K562 (cell line): ENCODE data around the gene CCDC88A.
A peak's percentile ranks its signal among the peaks of the same experiment; 100 is the strongest.

Experiments
- CREB3L1 ChIP-seq: fragments of 450-650 bp; IDR thresholded peaks from 2 replicates; pipeline ENCODE4 v1.6.1; 2014; ENCODE audit warnings: low read depth, mild to moderate bottlenecking, moderate library complexity, borderline replicate concordance
- ELF4 ChIP-seq: fragments of 450-650 bp; formaldehyde crosslinking; IDR thresholded peaks from 2 replicates; pipeline ENCODE4 v1.4.0; 2022; ENCODE audit warnings: missing genetic modification characterization
- FIP1L1 ChIP-seq: fragments of 200-400 bp; formaldehyde crosslinking; IDR thresholded peaks from 2 replicates; pipeline ENCODE4 v1.6.1; 2018; ENCODE audit warnings: mild to moderate bottlenecking, low read depth, low read length; ENCODE audit not compliant: poor library complexity, severe bottlenecking
- FOXM1 ChIP-seq, 2 experiments: fragments of 450-650 bp in 1 of 2; sonication (generic) in 1 of 2; formaldehyde crosslinking in 1 of 2; IDR thresholded peaks; 2 replicates each; pipeline versions ENCODE4 v1.6.1 to v1.9.0; 2017 to 2022; ENCODE audit warnings: low read depth in 2 of 2, mild to moderate bottlenecking in 2 of 2, missing genetic modification reagents in 1 of 2, moderate library complexity in 1 of 2
- JUN ChIP-seq, 2 experiments: sonication (generic) in 1 of 2; formaldehyde crosslinking in 1 of 2; IDR thresholded peaks; 2 replicates each; pipeline versions ENCODE4 v1.6.1 to v1.8.0; 2012 to 2022; ENCODE audit warnings: borderline replicate concordance in 2 of 2, mild to moderate bottlenecking in 2 of 2, improper control_type of control experiment in 1 of 2, low read depth in 1 of 2, low read length in 1 of 2, missing genetic modification reagents in 1 of 2
- LCOR ChIP-seq: sonication (generic); formaldehyde crosslinking; IDR thresholded peaks from 2 replicates; pipeline ENCODE4 v1.8.0; 2022; ENCODE audit warnings: mild to moderate bottlenecking, missing genetic modification reagents
- TAF1 ChIP-seq: IDR thresholded peaks from 2 replicates; pipeline ENCODE4 v1.6.1; 2011; ENCODE audit warnings: mild to moderate bottlenecking, low read length, moderate library complexity; ENCODE audit not compliant: insufficient read depth, control insufficient read depth, severe bottlenecking; ENCODE audit errors: extremely low read depth
- ZNF512 ChIP-seq: IDR thresholded peaks from 2 replicates; pipeline ENCODE4 v1.6.1; 2016; ENCODE audit warnings: missing genetic modification characterization, missing compliant biosample characterization
- ZNF707 ChIP-seq: fragments of 250-450 bp; sonication (Bioruptor Pico); conservative IDR thresholded peaks from 2 replicates; pipeline ENCODE4 v1.8.0; 2022; ENCODE audit warnings: inconsistent platforms, mild to moderate bottlenecking, moderate library complexity
- TF ChIP-seq, protein P1 (sequence below), 3 experiments: IDR thresholded peaks in 2 of 3; conservative IDR thresholded peaks in 1 of 3; 2 replicates each; pipeline ENCODE4 v1.5.1; 2011 to 2012; ENCODE audit warnings: low read length in 3 of 3, mild to moderate bottlenecking in 3 of 3, control low read depth in 2 of 3, improper control_type of control experiment in 1 of 3, inconsistent platforms in 1 of 3, low read depth in 1 of 3, mixed read lengths in 1 of 3, moderate library complexity in 1 of 3; ENCODE audit not compliant: insufficient read depth in 2 of 3
- TF ChIP-seq, protein P2 (sequence below): fragments of 200-600 bp; sonication (generic); IDR thresholded peaks from one replicate; pipeline ENCODE4 v1.6.1; 2012; ENCODE audit warnings: mild to moderate bottlenecking, low read depth, low read length, inconsistent platforms

DNA sequence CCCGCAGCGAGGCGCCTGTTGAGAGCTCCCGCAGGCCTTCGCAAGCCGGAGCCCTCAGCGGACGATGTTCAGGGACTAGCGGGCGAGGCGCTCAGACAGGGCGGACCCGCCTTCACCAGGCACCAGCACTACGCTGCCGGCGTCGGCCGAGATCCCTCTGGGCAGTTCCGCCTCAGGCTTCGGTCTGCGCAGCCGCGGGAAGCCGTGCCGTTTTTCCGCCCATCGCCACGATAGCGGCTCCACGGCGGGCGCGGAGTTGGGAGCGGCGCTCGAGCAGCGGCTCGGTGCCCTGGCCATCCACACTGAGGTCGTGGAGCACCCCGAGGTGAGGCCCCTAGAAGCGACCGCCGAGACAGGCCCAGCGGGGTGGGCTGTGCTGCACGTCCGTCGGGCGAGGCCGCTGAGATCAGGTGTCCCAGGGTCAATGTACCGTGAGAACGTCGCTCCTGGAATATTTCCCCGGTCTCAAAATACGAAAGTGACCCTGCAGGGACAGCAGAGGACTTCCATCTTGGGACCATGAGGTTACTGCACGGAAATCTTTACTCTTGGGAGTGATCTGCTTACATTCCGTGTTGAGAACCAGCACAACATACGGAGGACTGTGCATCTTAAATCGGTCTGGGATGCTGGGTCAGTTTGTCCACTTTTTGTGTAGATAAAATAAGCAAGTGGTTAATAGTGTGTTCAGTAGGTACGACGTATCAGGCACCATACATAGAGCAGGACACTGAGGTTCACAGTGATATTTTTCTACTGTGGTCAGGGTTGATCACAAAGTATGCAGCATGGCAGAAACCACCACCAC lies 137.3 kb downstream of the CCDC88A start:
- TF ChIP-seq FIP1L1 (peak; percentile 92), LCOR (peak; percentile 87), CREB3L1 (peak; percentile 82), ZNF512 (no peak), JUN (IDR thresholded peaks at IDR 0.05; ENCODE audit: borderline replicate concordance, low read depth, low read length) (no peak), JUN (CRISPR knock-in tag; IDR thresholded peaks at IDR 0.05; ENCODE audit: borderline replicate concordance) (peak; percentile 91), ELF4 (CRISPR knock-in tag) (0 out of 2 replicates have a peak, but pooled peaks have one; percentile 54), TAF1 (peak; percentile 69), FOXM1 (IDR thresholded peaks at IDR 0.05; ENCODE audit: low read depth) (no peak), FOXM1 (CRISPR knock-in tag; IDR thresholded peaks at IDR 0.05; ENCODE audit: low read depth) (peak; percentile 23; the same call in 1 of the 2 replicates), ZNF707 (no peak)
- TF ChIP-seq, protein P1, sequence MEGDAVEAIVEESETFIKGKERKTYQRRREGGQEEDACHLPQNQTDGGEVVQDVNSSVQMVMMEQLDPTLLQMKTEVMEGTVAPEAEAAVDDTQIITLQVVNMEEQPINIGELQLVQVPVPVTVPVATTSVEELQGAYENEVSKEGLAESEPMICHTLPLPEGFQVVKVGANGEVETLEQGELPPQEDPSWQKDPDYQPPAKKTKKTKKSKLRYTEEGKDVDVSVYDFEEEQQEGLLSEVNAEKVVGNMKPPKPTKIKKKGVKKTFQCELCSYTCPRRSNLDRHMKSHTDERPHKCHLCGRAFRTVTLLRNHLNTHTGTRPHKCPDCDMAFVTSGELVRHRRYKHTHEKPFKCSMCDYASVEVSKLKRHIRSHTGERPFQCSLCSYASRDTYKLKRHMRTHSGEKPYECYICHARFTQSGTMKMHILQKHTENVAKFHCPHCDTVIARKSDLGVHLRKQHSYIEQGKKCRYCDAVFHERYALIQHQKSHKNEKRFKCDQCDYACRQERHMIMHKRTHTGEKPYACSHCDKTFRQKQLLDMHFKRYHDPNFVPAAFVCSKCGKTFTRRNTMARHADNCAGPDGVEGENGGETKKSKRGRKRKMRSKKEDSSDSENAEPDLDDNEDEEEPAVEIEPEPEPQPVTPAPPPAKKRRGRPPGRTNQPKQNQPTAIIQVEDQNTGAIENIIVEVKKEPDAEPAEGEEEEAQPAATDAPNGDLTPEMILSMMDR (IDR thresholded peaks at IDR 0.05 in 2 of 3, conservative IDR thresholded peaks at IDR 0.05 in 1 of 3; ENCODE audit: insufficient read depth in 2 of 3, low read depth in 1 of 3, low read length in 3 of 3) = no peak
- TF ChIP-seq, protein P2, sequence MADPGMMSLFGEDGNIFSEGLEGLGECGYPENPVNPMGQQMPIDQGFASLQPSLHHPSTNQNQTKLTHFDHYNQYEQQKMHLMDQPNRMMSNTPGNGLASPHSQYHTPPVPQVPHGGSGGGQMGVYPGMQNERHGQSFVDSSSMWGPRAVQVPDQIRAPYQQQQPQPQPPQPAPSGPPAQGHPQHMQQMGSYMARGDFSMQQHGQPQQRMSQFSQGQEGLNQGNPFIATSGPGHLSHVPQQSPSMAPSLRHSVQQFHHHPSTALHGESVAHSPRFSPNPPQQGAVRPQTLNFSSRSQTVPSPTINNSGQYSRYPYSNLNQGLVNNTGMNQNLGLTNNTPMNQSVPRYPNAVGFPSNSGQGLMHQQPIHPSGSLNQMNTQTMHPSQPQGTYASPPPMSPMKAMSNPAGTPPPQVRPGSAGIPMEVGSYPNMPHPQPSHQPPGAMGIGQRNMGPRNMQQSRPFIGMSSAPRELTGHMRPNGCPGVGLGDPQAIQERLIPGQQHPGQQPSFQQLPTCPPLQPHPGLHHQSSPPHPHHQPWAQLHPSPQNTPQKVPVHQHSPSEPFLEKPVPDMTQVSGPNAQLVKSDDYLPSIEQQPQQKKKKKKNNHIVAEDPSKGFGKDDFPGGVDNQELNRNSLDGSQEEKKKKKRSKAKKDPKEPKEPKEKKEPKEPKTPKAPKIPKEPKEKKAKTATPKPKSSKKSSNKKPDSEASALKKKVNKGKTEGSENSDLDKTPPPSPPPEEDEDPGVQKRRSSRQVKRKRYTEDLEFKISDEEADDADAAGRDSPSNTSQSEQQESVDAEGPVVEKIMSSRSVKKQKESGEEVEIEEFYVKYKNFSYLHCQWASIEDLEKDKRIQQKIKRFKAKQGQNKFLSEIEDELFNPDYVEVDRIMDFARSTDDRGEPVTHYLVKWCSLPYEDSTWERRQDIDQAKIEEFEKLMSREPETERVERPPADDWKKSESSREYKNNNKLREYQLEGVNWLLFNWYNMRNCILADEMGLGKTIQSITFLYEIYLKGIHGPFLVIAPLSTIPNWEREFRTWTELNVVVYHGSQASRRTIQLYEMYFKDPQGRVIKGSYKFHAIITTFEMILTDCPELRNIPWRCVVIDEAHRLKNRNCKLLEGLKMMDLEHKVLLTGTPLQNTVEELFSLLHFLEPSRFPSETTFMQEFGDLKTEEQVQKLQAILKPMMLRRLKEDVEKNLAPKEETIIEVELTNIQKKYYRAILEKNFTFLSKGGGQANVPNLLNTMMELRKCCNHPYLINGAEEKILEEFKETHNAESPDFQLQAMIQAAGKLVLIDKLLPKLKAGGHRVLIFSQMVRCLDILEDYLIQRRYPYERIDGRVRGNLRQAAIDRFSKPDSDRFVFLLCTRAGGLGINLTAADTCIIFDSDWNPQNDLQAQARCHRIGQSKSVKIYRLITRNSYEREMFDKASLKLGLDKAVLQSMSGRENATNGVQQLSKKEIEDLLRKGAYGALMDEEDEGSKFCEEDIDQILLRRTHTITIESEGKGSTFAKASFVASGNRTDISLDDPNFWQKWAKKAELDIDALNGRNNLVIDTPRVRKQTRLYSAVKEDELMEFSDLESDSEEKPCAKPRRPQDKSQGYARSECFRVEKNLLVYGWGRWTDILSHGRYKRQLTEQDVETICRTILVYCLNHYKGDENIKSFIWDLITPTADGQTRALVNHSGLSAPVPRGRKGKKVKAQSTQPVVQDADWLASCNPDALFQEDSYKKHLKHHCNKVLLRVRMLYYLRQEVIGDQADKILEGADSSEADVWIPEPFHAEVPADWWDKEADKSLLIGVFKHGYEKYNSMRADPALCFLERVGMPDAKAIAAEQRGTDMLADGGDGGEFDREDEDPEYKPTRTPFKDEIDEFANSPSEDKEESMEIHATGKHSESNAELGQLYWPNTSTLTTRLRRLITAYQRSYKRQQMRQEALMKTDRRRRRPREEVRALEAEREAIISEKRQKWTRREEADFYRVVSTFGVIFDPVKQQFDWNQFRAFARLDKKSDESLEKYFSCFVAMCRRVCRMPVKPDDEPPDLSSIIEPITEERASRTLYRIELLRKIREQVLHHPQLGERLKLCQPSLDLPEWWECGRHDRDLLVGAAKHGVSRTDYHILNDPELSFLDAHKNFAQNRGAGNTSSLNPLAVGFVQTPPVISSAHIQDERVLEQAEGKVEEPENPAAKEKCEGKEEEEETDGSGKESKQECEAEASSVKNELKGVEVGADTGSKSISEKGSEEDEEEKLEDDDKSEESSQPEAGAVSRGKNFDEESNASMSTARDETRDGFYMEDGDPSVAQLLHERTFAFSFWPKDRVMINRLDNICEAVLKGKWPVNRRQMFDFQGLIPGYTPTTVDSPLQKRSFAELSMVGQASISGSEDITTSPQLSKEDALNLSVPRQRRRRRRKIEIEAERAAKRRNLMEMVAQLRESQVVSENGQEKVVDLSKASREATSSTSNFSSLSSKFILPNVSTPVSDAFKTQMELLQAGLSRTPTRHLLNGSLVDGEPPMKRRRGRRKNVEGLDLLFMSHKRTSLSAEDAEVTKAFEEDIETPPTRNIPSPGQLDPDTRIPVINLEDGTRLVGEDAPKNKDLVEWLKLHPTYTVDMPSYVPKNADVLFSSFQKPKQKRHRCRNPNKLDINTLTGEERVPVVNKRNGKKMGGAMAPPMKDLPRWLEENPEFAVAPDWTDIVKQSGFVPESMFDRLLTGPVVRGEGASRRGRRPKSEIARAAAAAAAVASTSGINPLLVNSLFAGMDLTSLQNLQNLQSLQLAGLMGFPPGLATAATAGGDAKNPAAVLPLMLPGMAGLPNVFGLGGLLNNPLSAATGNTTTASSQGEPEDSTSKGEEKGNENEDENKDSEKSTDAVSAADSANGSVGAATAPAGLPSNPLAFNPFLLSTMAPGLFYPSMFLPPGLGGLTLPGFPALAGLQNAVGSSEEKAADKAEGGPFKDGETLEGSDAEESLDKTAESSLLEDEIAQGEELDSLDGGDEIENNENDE = no peak
